HG02678 (cell line): ENCODE results near the gene TUBB8.
"Not testable (repeated sequence)": the region's sequence is repeated elsewhere in the genome, so short reads cannot be mapped to it uniquely, and the experiment has no call there.

Source experiments
- ATAC-seq: cut with Tn5 transposase; IDR thresholded peaks from one replicate; pipeline ENCODE4 v1.9.1; 2021; ENCODE audit warnings: mild to moderate bottlenecking, moderate library complexity; ENCODE audit not compliant: unreplicated experiment

TUBB8 gene

GRCh38 chr10:48996-49395 is at the start of gene TUBB8:
Gene TUBB8 (minus strand): TSS chr10:49296. CDS start chr10:49238, 58 bp downstream.
- ATAC-seq = no peak

GRCh38 chr10:96466-96865 is 47.4 kb upstream of the TUBB8 start:
- ATAC-seq = no peak

GRCh38 chr10:95356-96115 is 46.4 kb upstream of the TUBB8 start:
- ATAC-seq = no peak

- no peak for ATAC-seq
Observed at GRCh38 chr10:94613-95012, 45.5 kb upstream of the TUBB8 start.

- ATAC-seq = no peak
Observed at GRCh38 chr10:92846-93245, 43.8 kb upstream of the TUBB8 start.

GRCh38 chr10:92153-92552 is 43.1 kb upstream of the TUBB8 start:
- ATAC-seq = no peak

GRCh38 chr10:91313-91712 is 42.2 kb upstream of the TUBB8 start:
- ATAC-seq = no peak

- ATAC-seq = no peak
Observed at GRCh38 chr10:90161-90560, 41.1 kb upstream of the TUBB8 start.

GRCh38 chr10:89248-89647 is 40.2 kb upstream of the TUBB8 start:
- no peak for ATAC-seq

- no peak for ATAC-seq
Observed at GRCh38 chr10:88253-88652, 39.2 kb upstream of the TUBB8 start.

GRCh38 chr10:87177-88080 is 38.3 kb upstream of the TUBB8 start:
- no peak for ATAC-seq

GRCh38 chr10:86031-86430 is 36.9 kb upstream of the TUBB8 start:
- ATAC-seq = no peak

GRCh38 chr10:85044-85443 is 35.9 kb upstream of the TUBB8 start:
- ATAC-seq = no peak

- ATAC-seq = no peak
Observed at GRCh38 chr10:83930-84530, 34.9 kb upstream of the TUBB8 start.

GRCh38 chr10:80477-81105 is 31.5 kb upstream of the TUBB8 start:
- ATAC-seq = no peak

GRCh38 chr10:79532-80215 is 30.6 kb upstream of the TUBB8 start:
- ATAC-seq = no peak

GRCh38 chr10:78556-78955 is 29.5 kb upstream of the TUBB8 start:
- no peak for ATAC-seq

GRCh38 chr10:74266-74621 is 25.1 kb upstream of the TUBB8 start:
- ATAC-seq = not testable (repeated sequence)

- not testable (repeated sequence) for ATAC-seq
Observed at GRCh38 chr10:73543-74265, 24.6 kb upstream of the TUBB8 start.

GRCh38 chr10:68156-68555 is 19.1 kb upstream of the TUBB8 start:
- ATAC-seq = not testable (repeated sequence)
